ENCODE data around the gene EFNB2.

EFNB2 gene

DNA sequence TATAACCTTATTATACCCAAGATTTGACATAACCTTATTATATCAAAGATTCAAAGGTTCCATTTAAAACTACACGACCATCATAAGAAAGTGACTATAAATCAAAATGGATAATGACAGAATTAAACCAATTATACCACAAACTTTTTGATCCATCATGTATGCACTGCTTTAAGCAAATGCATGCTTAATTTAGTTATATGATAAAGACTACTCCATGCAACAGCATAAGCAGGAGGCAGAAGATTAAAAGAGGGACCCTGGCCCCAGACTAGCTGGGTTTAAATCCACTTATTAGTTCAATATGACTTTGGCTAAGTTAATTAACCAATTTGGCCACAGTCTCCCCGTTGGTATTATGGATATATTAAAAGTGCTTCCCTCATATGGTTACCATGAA, 11.4 kb downstream of the EFNB2 start:
- no peak for FAIRE-seq

DNA sequence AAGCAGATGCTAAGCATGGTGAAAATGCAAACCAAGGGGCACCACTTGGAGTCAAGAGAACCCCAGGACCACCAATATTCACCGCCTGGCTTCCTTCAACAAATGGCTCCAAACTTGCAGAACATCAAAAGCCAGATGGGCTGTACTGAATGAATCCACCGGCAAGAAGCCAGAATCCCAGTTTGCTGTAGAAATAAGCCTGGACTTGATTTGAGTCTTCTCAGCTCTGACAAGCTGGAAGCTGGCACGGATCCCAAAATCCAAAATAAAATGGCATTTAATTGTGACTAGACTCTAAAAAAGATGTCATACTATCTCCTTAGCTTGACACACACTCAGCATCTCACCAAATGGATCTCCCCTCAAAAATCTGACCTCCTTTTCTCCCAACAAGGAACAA, 11.9 kb downstream of the EFNB2 start:
- no peak for FAIRE-seq

DNA sequence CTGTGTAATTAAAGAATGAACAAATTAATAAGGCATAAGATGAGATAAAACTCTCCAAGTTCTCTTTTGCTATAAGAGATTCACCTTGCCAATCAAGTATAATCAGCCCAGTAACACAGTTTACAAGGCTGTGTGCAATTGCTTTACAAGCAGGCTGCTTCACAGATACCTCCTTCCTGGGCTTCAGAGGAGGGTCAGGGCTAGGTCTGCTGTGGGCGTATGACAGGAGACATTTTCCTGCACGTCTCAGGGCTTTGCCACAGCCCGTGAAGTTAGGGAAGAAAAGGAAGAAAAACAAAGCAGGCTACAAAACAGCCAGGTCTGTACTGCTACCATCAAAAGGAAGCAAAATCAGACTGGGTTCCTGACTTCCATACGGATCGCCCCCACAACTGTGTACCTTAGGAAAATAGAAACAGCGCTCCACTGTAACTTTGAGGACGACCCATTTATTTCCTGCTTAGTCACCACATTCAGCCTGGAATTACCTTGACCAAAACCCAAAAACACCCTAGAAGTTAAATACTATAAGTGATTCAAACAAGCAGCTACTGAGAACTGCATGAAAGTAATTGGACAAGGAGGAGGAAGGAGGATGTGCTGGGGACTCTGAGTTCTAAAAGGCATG, 12.4 kb downstream of the EFNB2 start:
- FAIRE-seq = no peak

DNA sequence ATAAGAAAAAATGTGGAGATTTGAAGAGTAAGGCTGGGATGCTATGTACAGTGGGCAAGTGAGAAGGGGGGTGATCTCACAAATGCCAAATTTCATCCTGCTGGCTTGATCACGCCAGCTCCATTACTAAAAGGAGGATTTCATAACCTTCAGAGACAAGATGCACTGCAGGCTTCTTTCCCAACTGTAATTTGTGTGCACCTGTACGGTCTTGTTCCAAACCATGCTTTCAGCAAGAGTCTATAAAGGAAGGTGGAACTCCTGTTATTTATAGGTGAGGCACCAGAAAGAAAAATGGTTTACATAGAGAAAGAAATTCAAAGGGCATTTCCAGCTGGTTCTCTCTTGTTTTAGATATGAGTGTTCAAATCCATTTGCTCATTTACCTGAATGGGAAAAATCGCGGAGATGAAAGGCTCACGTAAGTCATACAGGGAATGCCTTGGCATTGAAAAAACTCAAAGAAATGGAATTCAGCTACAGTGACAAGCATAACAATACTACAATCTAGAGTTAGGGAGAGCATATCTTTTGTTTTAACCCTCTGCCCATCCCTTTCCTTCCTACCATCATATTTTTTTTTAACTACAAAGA, 13.3 kb downstream of the EFNB2 start:
- no peak for FAIRE-seq

DNA sequence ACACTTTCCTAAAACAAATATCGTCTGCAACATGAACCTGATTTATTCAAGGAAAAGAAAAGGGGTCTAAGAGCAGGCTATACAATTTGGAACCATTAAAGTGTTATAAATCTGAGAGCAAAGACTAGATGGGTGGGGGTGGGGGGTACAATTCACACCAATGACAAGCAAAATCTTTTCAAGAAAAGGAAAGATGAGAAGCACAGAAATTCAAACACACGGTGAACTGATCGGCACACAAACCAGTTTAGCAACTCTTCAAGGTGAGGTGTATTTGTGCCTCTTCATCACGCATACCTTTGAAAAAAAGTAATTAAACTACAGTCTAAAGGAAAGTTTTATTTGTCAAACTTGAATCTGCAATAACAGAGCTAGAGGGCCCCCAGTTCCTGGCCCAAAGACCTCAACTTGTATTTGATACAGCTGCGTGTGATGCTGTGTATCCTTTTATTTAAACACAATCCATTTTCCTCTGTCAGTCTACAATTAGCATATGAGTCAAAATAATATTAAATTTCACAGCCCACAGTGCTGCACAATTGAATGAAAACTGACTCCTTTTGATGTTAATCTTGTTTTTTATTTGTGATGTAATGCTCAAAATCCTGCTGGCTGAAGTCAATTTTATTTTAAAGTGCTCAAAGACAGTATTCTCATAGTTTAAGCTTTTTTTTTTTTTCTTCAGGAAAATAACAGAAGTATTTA, 14.2 kb downstream of the EFNB2 start:
- peak; percentile 41 for FAIRE-seq

DNA sequence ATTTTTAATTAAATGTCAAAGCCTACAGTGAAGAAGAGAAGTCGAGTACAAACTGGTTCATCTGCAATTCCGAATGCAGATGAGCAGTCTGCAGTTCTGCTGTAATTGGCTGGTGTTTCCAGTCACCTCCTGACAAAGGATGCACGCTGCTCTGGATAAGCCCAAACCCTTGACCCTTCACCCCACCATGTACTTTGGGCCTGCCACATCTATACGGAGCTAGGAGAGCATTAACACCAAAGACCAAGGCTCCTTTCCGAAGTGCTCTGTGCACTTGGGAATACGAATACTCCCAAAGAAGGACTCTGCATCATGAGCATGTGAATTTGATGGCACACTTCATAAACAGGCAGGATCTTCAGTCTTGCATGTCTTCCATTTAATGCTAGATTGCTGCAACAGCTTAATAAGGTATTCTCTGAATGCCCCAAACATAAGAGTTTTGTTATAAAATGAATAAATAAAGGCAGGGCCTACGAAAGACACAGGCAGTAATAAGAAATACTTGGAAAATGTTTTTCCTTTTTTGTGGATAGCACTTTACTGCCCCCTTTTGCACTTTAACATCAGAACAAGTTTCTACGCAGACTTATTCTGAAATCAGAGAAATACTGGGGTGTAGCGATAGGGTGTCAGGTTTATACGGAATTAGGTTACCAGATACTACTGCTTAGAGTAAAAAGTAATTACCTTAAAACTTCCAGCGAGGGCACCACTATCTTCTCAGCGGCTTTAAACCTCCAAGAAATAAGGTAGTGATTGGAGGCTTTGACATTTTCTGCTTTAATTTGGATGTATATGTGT, 15.0 kb downstream of the EFNB2 start:
- FAIRE-seq = peak; percentile 55

DNA sequence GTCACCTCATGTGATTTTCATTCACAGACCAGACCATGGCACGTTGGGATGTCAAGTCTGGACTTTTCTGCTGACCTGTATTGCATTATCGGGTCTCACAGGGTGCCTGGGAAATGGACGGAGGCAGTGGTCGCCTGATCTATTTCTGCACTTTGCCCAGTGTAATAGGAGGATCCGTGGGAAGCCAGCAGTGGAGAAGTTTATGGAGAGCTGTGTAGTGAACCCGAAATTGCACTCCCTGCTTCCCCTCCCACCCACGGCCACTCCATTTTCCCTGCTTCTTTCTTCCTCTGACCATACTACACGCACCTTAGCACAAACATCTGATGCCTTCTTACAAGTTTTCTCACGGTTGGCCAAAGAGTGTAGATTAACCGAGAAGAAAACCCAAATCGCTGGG, 16.9 kb downstream of the EFNB2 start:
- FAIRE-seq = no peak

DNA sequence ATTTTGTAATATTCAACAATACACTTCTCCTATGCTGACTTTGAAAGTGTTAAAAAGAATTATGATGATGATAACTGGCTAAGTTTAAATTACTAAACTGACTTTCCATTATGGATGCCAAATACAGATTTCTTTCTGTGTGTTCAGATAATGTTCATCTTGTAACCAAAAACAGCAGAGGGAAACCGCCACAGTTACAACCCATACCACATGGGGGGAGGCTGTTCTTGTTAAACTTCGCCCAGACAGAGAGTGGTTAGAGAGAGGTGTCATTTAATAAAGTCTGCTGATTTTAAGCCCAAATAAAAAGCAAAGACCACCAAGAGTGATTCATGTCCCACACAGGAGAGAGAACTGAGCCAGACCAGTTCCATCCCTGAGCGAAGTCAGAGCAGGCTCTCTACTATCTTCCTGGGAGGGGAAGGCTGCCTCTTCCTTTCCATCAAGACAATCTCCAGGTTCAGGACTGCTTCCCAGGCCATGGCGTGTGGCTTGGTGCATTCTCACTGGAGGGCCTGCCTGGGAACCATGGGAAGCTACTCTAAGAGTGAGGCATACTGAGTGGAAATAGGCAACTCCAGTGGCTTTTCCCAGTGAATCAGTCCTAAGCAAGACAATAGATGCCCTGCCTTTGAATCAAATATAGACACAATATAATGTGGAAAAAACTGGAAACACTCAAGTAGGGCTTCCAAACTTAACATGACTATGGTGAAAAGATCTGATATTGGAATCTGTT, 18.2 kb downstream of the EFNB2 start:
- no peak for FAIRE-seq

DNA sequence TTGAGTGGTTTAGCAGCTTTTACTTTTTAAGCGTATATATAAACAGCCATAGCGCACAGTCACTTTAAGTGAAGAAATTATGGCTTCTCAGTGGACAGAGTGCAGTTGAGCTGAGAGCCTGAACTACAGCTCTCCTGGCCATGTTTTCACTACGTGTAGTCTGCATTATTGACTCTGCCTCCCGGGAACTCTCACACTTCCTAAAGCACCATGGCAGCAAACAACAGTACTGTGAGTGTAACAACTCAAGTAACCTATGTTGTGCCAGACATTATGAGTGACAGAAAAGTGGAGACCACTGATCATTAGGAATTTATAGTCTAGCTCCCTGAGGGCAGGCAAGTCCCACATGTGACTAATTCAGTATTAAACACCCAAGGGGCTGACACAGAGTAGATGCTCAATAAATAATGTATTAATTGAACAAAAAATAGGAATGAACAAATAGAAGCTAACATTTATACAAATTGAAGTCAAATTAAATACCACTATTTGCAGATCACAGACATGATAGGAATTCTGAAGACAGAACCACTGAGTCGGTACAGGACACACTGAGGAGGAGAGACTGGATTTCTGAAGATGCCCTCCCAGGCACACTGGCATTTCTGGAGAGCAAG, 19.7 kb downstream of the EFNB2 start:
- no peak for FAIRE-seq

DNA sequence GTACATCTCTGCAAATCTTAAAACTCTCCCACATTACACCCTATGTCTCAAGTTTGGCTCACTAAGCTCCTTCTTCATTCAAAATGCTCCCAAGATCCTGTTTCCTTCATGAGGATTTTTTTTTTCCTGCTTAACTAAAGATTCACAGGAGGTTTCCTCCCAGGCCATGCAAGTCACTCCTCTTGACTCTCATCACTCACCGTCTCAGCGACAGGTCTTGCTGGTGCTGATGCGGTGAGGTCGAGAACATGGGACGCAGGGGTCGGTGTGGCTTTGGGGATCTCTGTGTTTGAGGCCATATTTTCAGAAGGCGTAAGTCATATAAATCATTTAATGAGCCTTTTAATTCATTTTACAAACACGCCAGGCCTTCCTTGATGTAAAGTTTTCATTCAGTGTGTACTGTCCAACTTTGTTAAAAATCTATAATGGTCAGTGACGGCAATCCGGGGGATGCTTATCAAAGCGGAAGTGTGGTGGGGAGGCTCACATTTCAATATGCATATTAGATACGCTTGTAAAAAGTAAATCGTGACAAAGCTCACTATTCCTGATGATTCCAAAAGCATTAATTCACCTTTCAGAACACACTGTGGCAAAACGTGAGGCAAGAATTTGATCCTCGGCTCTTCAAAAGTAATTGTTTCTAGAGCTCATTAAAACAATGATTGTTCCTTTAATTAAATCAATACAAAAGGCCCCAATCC, 20.4 kb downstream of the EFNB2 start:
- FAIRE-seq = no peak

DNA sequence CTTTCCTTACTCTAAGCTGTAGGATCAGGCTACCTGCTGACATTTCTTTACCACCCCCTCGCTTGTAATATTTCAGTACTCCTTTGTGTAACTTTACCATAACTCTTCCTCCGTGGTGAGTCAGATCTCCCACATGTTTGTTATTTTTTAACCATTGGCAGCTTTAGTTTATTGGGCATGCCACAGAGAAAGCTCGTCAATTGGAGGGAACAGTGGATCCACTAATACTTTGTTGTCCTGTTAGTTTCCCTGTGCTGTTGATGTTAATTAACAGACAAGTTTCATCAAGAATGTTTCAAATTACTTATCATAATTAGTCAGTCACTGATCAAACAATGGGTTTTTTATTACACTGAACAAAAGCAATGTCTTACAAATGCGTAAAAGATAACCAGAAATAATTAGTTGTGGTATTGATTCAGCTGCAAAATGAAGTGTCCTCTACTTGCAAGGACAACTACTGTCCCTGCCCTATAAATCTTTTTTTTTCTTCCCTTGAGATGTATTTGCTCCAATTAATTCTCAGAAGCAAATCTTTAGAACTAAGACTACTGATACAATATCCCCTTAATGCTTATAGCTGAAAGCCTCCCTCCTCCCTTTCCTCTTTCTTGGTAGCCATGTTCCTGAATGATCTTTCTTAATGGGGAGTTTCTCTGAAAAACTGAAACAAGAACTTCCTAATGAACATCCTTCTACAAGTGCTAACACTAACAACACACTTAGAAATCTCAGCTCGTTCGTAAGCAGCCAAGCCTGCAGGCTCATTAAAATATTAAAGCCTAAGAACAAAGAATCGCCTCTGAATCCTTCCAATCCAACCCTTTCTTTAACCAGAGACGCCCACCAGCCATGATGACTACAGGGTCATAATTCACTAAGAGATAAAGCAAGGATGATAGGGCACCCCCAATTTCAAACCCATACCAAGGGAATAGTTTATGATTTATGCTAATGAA, 22.2 kb downstream of the EFNB2 start:
- FAIRE-seq = no peak

DNA sequence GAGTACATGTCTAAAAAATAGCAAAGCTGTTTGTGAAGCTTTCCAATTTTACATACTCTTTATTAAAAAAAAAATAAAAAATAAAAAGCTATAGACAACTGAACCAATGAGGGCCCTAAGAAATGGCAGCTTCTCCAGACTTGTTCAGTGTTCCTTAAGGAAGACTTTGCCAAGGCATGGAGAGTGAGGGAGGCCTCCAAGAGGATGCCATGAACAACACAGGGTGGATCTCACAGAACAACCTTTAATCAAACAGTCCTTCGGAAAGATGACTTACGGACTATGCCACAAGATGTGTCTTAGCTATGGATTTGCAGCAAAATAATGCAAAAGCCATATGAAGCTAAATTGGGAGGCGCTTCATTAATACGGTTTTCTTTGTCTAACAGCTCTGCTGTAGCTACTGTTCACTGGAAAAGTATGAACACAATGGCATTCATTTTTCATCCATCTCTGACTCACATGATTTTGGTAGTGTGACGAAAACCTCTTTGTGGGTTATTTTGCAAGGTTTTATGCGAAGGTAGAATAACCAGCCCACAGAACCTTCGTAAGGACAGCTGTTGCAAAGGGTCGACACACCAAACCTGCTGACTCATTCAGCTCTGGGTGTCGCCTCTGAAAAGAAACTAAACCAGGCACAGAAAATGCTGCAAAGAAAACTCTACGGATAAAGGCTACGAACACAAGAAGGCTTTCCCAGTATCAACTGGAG, 27.7 kb downstream of the EFNB2 start:
- FAIRE-seq = no peak

DNA sequence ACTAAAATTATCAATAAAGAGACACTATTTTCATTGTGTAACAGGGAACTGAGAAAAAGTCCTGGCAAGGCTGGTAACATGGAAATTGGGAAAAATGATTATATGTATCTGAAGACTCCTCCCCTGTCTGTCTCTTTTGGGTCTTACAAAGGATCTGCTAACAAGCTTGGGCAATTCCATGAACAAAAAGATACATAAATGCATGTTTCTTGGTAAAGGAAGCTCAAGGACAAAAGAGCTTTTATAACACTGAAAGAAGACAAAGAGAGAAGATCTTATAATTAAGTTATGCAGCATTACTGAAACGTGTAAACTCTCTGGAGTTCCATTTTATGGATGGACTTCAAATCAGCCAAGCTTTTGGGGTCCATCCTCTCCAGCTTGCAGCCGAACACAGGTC, 29.2 kb downstream of the EFNB2 start:
- FAIRE-seq = no peak

DNA sequence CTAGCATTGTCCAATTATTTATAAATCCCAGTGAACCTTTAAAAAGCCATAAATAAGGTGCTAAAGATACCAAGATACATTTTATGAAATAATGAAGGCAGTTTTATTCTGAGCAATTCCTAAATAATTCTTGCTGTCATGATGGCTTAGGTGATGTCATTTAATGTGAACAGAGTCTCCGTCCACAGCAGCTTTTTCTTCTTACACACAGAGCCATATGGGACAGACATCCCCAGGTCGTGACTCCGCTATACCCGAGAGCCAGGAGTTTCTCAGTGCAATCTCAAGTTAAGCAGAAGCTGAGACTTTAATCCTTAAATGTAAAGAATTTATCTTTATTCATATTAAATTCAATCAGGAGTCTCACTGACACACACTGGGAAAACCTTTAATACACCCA, 29.7 kb downstream of the EFNB2 start:
- no peak for FAIRE-seq

DNA sequence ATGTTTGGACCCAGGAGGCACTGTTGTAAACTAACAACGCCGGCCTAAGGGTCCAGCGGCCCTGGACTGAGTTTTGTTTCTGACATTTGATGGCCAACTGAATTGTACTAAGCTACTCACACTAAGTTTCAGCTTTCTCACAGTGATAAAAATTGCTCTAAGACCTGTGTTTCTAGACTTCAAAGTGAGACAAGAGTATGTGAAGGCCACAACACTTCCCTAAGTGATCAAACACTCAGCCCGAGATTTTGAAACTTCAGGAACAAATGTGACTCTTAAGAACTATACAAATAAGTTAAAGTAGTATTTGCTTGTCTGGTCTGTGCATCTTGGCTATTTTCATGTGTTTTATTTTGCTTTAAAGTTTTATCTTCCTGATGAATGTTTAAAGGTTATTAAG, 30.2 kb downstream of the EFNB2 start:
- no peak for FAIRE-seq

DNA sequence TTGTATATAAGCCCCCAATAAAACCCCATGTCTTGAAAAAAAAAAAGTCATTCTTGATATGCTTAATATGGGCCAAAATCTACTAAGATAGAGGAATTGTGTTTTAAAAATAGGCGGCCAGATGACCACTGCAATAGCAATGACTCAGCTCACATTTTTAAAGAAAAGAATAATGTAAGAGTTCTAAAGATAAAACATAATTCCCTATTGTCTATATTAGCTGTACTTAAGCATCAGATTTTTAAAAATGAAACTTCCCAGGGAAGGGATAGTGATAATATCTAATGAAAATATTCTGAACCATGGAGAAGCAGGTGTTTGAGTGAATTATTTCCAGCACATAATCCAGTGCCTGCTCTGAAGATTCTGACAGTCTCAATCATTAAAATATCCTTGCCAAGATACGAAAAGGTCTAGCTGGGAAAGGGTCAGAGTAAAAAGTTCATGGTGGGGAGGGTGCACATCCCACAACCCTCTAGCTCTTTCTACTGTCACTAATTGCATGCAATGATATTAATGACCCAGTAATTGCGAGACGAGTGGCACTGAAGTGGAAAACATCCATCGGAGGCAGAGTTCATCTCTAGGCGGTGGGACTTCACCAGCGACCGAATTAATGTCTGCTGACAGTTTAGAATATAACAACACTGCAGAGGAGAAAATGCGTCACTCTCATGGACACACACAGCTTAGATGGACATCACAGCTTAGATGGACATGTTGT, 31.6 kb downstream of the EFNB2 start:
- no peak for FAIRE-seq

DNA sequence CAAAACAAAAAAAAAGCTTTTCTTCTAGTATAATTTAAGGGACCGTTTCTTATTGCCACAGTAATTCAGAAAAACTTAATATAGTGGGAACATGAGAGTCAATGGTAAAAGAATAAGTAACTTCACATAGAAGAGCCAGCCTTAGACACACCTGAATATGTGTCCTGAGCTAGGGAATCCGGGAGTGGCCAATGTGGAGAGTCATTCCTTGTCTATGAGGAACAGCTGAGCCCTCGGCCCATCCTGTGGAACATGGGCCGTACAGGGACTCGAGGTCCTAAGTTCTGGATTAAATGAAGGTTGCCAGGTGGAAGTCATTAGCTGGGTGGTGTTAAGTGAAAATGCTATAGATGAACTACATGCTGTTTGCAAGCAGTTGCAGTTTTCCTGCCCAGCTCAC, 32.2 kb downstream of the EFNB2 start:
- no peak for FAIRE-seq

DNA sequence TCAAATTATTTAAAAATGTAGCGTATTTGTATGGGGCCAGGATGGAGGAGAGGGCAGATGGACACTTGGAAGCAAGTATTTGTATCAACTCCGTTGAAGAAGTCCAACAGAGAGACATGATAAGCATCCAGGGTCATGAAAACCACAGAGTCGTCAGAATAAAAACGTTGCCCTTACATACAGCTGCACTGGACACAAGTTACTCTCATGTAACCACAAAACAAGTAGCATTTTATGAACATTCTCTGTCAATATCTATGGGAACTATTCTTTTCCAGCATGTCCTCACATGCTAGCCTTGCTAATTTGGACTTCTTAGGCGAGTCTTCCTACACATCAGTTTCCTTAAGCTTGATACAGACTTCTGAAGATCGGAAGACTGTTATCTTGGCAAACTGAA, 35.0 kb downstream of the EFNB2 start:
- FAIRE-seq = no peak

DNA sequence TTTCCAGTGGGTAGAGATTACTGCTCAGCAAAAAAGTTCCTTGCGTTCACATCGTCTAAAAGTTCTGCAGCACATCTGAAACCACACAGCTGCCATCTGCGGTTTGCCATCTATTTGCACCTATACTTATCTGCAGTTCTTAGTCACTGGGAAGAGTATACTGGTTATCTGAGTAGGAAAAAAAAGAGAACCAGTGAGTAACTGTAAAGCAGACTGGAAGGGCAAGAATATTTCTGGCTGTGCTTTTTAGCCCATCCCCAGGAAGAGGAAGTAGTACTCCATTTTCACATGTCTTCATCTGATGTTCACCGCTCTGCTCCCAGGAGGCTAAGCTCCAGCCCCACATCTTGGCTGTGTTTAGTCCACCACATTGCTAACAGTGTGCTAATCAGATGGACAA, 35.6 kb downstream of the EFNB2 start:
- FAIRE-seq = no peak

All from endometrium (tissue), 2 donors.